Prostate gland (tissue), 2 donors: ENCODE measurements around the gene TTYH3.

ENCODE experiments used
- CTCF ChIP-seq, 4 experiments: fragments of 200-600 bp in 2 of 4; fragments of 450-650 bp in 2 of 4; sonication (generic) in 2 of 4; IDR thresholded peaks; 1 replicate in 3 of 4; 2 replicates in 1 of 4; pipeline ENCODE4 v1.5.1; 2016 to 2019; ENCODE audit warnings: antibody characterized with exemption in 4 of 4, mild to moderate bottlenecking in 2 of 4, moderate library complexity in 2 of 4
- POLR2A ChIP-seq: fragments of 450-650 bp; IDR thresholded peaks from one replicate; pipeline ENCODE4 v1.6.1; 2016; ENCODE audit warnings: antibody characterized with exemption, mild to moderate bottlenecking
- POLR2AphosphoS5 ChIP-seq: sonication (generic); formaldehyde crosslinking; IDR thresholded peaks from one replicate; pipeline ENCODE4 v1.6.1; 2017; ENCODE audit warnings: antibody characterized with exemption

DNA sequence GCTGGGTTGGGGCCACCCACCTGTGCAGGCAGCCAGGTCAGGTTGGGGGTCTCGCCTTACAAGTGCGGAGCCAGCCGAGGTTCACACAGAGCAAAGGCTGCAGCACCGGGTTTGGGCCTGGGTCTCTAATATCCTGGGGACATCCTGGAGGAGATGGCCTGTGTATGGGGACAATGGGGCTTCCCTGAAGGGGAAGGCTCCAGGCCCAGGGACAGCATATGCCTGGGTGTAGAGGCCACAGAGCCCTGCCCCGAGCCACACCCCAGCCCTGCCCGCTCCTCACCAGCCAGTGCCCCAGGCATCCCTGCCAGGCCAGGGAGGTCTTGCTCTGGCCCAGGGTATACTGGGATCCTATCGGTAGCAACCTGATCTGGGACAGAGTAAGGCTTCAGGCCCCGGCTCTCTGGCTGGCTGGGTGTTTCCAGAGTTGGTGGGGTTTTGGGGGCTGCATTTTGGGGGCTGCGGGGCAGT, 9.1 kb downstream of the TTYH3 start:
- no peak for TF ChIP-seq CTCF (IDR thresholded peaks at IDR 0.05)
- no peak for TF ChIP-seq POLR2AphosphoS5
- TF ChIP-seq POLR2A, result no peak
